Thoracic aorta (tissue), 2 donors: Measurements from ENCODE around the gene CERCAM. TPM values are rescaled to one million over a fixed set of nuclear protein-coding genes. Genes with fewer than 3 reads are reported as not detected.

Experiments used
- ATAC-seq: fragments of 150-250 bp; one replicate; pipeline ENCODE4 v1.8.0; 2017; ENCODE audit warnings: low read depth; ENCODE audit not compliant: insufficient number of reproducible peaks, low FRiP score
- DNase-seq: peaks from one replicate; pipeline ENCODE4 v3.0.0-alpha.2; 2020; ENCODE audit warnings: low spot score
- H3K27ac ChIP-seq, 2 donors: fragments of 200-600 bp; sonication (generic); 1 replicate in 1 of 2; 2 replicates in 1 of 2; pipeline ENCODE4 v1.5.1; 2016; ENCODE audit warnings: mild to moderate bottlenecking in 2 of 2, moderate library complexity in 2 of 2
- H3K27me3 ChIP-seq: fragments of 200-600 bp; sonication (generic); replicated peaks from 2 replicates; pipeline ENCODE4 v1.6.0; 2016; ENCODE audit warnings: mild to moderate bottlenecking; ENCODE audit not compliant: insufficient read depth
- H3K36me3 ChIP-seq: fragments of 200-600 bp; sonication (generic); one replicate; pipeline ENCODE4 v1.5.1; 2016
- H3K4me1 ChIP-seq, 2 donors: fragments of 200-600 bp; sonication (generic); 1 replicate in 1 of 2; 2 replicates in 1 of 2; pipeline versions ENCODE4 v1.5.1 to v1.6.0; 2016; ENCODE audit warnings: low read depth in 2 of 2, mild to moderate bottlenecking in 1 of 2; ENCODE audit not compliant: control insufficient read depth in 1 of 2
- H3K4me3 ChIP-seq: fragments of 200-600 bp; sonication (generic); 2 replicates; pipeline ENCODE4 v1.5.1; 2016; ENCODE audit warnings: mild to moderate bottlenecking
- H3K9me3 ChIP-seq: fragments of 200-600 bp; sonication (generic); 2 replicates; pipeline ENCODE4 v1.5.1; 2016
- total RNA-seq, 2 donors: library from RNA; depleted of rRNA; stranded (reverse); fragments of >200 nt; gene quantifications; one replicate each; pipeline versions ENCODE4 v1.1.0 to v1.2.3, GENCODE V29; 2016
- TF ChIP-seq, protein P1 (sequence below): fragments of 200-600 bp; sonication (generic); IDR thresholded peaks from one replicate; pipeline ENCODE4 v1.5.1; 2019; ENCODE audit warnings: antibody characterized with exemption

CERCAM gene
- total RNA-seq, 2 donors from 2014 or later: 51.8 to 120 TPM

DNA sequence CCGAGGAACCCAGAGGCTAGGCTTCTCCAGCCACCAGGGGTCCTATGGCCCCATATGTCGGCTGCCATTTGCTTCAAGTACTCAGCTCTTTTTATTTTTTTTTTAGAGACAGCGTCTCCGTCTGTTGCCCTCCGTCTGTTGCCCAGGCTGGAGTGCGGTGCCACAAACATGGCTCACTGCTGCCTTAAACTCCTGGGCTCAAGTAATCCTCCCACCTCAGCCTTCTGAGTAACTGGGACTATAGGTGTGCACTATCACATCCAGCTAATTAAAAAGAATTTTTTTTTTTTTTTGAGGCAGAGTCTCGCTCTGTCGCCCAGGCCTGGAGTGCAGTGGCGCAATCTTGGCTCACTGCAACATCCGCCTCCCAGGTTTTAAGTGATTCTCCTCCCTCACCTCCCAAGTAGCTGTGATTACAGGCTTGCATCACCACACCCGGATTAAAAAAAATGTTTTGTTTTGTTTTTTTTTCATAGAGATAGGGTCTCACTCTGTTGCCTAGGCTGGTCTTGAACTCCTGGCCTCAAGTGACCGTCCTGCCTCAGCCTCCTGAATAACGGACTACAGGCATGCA, 8.9 kb downstream of the CERCAM start:
- H3K27ac ChIP-seq: no peak overlapping the region
- H3K4me1 ChIP-seq: no peaks in the 10 kb centered on the region
- H3K27me3 ChIP-seq: no peaks in the 10 kb centered on the region
- no peaks in the 10 kb centered on the region for H3K9me3 ChIP-seq
- no peak for ATAC-seq
- TF ChIP-seq, protein P1, sequence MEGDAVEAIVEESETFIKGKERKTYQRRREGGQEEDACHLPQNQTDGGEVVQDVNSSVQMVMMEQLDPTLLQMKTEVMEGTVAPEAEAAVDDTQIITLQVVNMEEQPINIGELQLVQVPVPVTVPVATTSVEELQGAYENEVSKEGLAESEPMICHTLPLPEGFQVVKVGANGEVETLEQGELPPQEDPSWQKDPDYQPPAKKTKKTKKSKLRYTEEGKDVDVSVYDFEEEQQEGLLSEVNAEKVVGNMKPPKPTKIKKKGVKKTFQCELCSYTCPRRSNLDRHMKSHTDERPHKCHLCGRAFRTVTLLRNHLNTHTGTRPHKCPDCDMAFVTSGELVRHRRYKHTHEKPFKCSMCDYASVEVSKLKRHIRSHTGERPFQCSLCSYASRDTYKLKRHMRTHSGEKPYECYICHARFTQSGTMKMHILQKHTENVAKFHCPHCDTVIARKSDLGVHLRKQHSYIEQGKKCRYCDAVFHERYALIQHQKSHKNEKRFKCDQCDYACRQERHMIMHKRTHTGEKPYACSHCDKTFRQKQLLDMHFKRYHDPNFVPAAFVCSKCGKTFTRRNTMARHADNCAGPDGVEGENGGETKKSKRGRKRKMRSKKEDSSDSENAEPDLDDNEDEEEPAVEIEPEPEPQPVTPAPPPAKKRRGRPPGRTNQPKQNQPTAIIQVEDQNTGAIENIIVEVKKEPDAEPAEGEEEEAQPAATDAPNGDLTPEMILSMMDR: no peak
- no peak overlapping the region for H3K4me3 ChIP-seq
- no peak for DNase-seq
- peaks cover 9% of the 10 kb centered on the region for H3K36me3 ChIP-seq

DNA sequence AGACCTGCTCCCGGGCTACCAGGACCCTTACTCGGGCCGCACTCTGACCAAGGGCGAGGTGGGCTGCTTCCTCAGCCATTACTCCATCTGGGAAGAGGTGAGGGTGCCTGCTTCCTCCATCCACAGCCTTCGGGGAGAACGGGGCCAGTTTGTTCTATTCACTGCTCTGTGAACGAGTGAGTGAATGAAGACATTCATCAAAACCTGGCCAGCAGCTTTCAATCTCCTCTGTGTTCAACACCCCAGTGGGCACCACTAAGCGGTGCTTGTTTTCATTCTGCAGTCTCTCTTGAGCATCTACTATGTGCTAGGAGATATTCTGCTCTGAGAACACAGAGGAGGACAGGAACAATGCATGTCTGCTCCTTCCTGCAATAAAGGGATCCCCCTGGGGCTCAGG, 10.6 kb downstream of the CERCAM start:
- Histone ChIP-seq H3K4me3 (no peak overlapping the region), H3K4me1 (no peaks in the 10 kb centered on the region), H3K27ac (no peak overlapping the region), H3K27me3 (no peaks in the 10 kb centered on the region), H3K9me3 (no peaks in the 10 kb centered on the region), H3K36me3 (peaks cover 9% of the 10 kb centered on the region)
- TF ChIP-seq, protein P1: no peak
- DNase-seq: no peak
- ATAC-seq: no peak

DNA sequence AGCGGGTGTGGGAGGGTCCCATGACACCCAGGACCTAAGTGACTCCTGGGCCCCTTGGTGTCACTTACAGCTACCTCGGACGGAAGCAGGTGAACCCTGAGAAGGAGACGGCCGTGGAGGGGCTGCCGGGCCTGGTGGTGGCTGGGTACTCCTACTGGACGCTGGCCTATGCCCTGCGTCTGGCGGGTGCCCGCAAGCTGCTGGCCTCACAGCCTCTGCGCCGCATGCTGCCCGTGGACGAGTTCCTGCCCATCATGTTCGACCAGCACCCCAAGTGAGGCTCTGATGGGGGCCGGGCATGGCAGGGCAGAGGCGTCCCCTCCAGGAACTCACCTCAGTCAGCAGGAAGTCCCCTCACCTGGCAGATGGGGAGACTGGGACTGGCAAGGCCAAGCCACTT, 13.7 kb downstream of the CERCAM start:
- no peak for ATAC-seq
- Histone ChIP-seq H3K27me3 (no peaks in the 10 kb centered on the region), H3K4me3 (no peak overlapping the region), H3K36me3 (peaks cover 9% of the 10 kb centered on the region), H3K4me1 (peaks cover 0 to 8% of the 10 kb centered on the region in 2 donors), H3K9me3 (no peaks in the 10 kb centered on the region), H3K27ac (no peak overlapping the region)
- TF ChIP-seq, protein P1: no peak
- no peak for DNase-seq

DNA sequence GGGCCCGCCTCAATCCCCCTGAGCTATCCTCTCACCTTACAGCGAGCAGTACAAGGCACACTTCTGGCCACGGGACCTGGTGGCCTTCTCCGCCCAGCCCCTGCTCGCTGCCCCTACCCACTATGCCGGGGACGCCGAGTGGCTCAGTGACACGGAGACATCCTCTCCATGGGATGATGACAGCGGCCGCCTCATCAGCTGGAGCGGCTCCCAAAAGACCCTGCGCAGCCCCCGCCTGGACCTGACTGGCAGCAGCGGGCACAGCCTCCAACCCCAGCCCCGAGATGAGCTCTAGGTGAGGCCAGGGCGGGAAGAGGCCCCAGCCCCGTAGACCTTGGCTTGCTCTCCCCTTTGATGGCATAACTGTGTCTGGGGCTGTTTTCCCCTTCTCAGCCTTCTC, 15.0 kb downstream of the CERCAM start:
- no peak for DNase-seq
- Histone ChIP-seq H3K4me3 (no peak overlapping the region), H3K4me1 (peaks cover 0 to 8% of the 10 kb centered on the region in 2 donors), H3K27me3 (no peaks in the 10 kb centered on the region), H3K9me3 (no peaks in the 10 kb centered on the region), H3K36me3 (peaks cover 9% of the 10 kb centered on the region), H3K27ac (no peak overlapping the region)
- TF ChIP-seq, protein P1: no peak
- ATAC-seq: no peak

DNA sequence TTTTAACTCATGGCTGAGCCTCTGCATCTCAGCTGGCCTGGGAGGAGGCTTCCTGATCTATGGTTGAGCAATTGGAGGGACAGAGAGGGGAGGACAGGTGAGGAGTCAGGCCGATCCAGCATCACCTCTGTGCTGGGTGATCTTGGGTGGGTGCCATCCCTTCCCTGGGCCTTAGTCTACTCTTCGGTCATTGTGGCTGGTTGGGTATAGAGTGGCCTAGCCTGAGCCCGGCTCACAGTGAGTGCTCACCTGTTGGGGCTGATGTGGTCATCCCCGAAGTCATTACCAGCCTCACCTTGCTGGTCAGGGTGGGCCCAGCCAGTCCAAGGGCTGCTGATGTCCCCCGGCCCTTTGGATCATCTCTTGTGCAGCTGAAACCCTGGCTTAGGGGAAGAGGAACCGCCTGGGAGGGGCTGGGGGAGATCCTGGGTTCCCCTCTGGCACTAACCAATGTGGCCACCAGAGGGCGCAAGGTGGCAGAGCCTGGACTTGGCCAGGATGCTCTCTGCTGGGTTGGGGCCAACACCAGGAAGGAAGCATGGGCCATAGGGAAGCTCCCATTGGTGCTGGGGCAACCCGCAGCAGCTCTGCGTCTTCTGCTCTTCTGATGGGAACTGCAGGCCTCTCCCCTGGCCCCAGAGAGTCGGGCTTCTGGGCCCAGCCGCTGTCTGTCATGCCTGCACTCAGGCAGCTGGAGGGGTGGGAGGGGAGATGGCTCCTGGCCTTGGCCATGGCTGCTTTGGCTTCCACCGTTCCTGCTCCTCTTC, 17.9 kb downstream of the CERCAM start:
- Histone ChIP-seq H3K4me1 (peaks cover 0 to 8% of the 10 kb centered on the region in 2 donors), H3K36me3 (no peaks in the 10 kb centered on the region), H3K27ac (no peak overlapping the region), H3K9me3 (no peaks in the 10 kb centered on the region), H3K4me3 (no peak overlapping the region), H3K27me3 (no peaks in the 10 kb centered on the region)
- ATAC-seq (peak; percentile 59), DNase-seq (peak; percentile 30)
- TF ChIP-seq, protein P1: peak; percentile 97
